SK-N-MC (cell line): Measurements from ENCODE around the gene TPM1.

Experiments
- DNase-seq: peaks from one replicate; pipeline ENCODE4 v3.0.0-alpha.2; 2011; ENCODE audit warnings: low read depth, low spot score
- H3K27ac ChIP-seq: fragments of 200-600 bp; sonication (generic); 2 replicates; pipeline ENCODE4 v1.5.1; 2016; ENCODE audit warnings: mixed run types
- H3K36me3 ChIP-seq: fragments of 200-600 bp; sonication (generic); 2 replicates; pipeline ENCODE4 v1.6.1; 2017; ENCODE audit warnings: antibody characterized with exemption, low read length, mixed read lengths; ENCODE audit not compliant: insufficient read depth
- H3K4me3 ChIP-seq: fragments of 200-600 bp; sonication (generic); 2 replicates; pipeline ENCODE4 v1.5.1; 2016
- H3K9ac ChIP-seq: fragments of 200-600 bp; sonication (generic); 2 replicates; pipeline ENCODE4 v1.8.0; 2017; ENCODE audit warnings: mixed run types, mixed read lengths; ENCODE audit not compliant: insufficient read length
- H3K9me3 ChIP-seq: fragments of 200-600 bp; sonication (generic); 2 replicates; pipeline ENCODE4 v1.6.1; 2017; ENCODE audit warnings: low read depth, mild to moderate bottlenecking, antibody characterized with exemption, low read length, moderate library complexity, mixed read lengths
- EZH2 ChIP-seq: fragments of 200-600 bp; sonication (generic); IDR thresholded peaks from one replicate; pipeline ENCODE4 v1.6.1; 2017; ENCODE audit warnings: antibody characterized with exemption
- FOXP2 ChIP-seq: optimal IDR thresholded peaks from 2 replicates; pipeline ENCODE3; 2011; ENCODE audit warnings: mild to moderate bottlenecking, moderate library complexity; ENCODE audit not compliant: insufficient read depth; ENCODE audit errors: extremely low read length, control extremely low read depth
- POLR2AphosphoS5 ChIP-seq: IDR thresholded peaks from 2 replicates; pipeline ENCODE4 v1.6.1; 2012; ENCODE audit warnings: mild to moderate bottlenecking, low read depth, low read length, borderline replicate concordance

The TPM1 gene

DNA sequence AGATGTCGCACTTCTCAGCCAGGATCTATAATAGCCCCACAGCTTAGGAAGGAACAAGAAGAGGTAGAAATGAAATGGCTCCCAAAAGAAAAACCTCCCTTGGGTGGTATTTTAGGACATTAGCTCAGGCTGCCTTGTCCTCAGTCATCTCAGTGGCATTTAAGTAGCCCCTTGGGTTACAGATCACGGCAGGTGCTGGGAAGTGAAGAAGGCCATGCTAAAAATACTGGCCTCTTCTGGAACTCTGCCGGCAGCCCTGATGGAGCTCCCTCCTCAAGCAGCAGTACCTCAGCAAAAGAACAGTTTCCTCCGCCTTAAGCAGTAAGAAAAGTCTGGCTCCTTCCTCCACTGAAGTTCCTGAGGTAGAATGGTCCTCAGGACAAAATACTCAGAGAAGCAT, 7.3 kb upstream of the TPM1 start:
- Histone ChIP-seq H3K36me3 (no peaks in the 10 kb centered on the region), H3K9me3 (no peaks in the 10 kb centered on the region), H3K27ac (no peak overlapping the region), H3K4me3 (no peak overlapping the region), H3K9ac (no peak overlapping the region)
- no peak for DNase-seq
- no peak for TF ChIP-seq POLR2AphosphoS5
- TF ChIP-seq EZH2: no peak
- no peak for TF ChIP-seq FOXP2

DNA sequence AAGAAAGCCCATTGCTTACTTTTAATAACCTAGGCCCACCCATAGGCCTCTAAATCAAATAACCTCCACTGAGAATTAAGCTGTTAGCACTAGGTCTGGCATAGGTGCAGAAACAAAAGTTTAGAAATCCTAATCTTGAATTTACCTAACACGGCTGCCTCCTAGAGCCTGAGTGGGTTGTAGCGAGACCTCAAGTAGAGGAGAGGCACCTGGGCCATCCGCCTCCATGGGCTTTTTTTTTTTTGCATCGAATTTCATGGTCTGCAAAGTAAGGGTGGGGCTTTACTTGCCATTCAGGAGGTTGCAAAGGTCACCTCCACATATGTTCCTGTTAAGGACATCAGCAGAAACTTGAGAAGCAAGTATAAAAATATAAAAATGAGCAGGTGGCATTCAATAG, 6.6 kb upstream of the TPM1 start:
- Histone ChIP-seq H3K36me3 (no peaks in the 10 kb centered on the region), H3K27ac (no peak overlapping the region), H3K9ac (no peak overlapping the region), H3K9me3 (no peaks in the 10 kb centered on the region), H3K4me3 (no peak overlapping the region)
- DNase-seq: no peak
- TF ChIP-seq FOXP2: no peak
- TF ChIP-seq POLR2AphosphoS5: no peak
- TF ChIP-seq EZH2: no peak

DNA sequence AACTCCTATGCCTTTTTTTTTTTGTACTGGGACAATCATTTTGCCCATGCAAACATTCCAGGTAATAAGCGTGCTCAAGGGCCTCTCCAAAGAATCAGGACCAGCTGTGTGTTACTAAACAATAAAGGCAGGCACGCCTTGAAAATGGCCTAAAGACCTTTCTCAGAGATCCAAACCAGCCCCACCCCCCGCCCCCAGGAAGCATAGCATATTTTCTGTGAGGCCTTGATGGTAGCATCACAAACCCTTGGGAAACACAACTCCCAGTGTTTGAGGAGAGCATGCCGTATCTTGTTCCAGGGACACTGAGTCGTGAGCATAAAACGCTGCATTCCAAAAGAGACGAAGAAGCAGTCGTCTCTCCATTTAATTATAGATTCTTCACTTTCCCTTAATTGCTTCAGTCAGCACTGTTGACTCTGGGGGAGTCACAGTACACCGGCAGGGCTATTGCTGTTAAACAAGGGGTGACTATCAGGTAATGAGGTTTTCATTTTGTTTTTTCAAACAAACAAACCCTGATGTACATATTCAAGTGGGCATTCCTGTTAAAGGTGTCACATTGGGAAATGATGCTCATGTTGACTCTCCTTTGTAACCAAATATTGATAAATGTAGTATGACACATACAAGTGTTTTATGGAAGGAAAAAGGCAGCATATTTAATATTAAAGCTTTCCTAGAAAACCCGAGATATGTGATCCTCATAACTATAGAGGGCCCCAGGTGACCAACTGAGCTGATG, 4.4 kb upstream of the TPM1 start:
- Histone ChIP-seq H3K27ac (no peak overlapping the region), H3K36me3 (no peaks in the 10 kb centered on the region), H3K9me3 (no peaks in the 10 kb centered on the region), H3K4me3 (no peak overlapping the region), H3K9ac (no peak overlapping the region)
- DNase-seq: no peak
- TF ChIP-seq FOXP2: no peak
- TF ChIP-seq POLR2AphosphoS5: no peak
- TF ChIP-seq EZH2: no peak

DNA sequence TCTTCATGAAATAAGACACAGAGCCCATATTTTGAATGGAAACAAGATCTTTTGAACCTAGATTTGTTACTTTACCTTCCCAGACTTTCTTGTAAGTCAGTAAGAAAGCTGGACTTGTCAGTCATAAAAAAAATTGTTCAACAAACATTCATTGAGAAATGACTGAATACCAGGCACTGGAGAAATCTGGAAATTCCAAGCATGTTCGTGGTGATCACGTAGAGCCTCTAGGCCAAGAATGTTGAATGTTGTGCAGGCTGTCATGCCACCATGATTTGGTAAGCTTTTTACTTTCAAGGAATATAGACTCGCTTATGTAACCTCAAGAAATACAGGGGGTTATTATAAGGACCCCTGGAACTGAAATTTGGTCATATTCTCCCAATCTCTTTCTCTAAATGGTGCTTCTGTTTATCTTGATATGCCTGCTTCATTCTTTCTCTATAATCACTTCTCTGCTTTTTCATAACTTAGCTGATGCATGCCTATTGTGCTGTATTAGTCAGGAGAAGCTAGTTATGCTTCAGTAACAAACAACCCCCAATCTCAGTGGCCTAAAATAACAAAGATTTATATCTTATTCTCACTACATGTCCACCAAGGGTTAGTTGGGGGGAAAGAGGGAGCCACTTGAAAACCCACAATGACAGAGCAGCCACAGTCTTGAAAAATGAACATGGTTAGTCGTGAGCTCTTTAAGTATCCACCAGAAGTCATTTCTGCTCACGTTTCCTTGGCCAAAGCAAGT, 3.4 kb upstream of the TPM1 start:
- H3K27ac ChIP-seq: no peak overlapping the region

DNA sequence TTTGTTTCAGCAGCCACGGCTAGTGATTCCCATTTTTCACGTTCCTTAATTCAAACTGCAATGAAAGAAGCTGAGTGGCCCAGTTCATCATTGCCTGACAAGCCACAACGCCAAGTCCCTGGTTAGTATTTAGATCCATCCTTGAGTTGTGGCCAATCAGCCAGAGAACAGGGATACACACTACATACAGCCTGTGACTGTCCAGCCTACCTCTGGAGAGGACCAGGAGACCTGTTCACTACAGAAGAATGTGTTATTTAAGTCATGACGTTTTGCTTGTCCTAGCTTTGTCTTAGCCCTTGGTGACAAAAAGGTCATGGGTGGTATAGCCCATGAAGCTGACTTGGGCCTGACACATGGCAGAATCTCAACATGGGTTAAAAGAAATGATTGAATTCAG, 2.7 kb upstream of the TPM1 start:
- TF ChIP-seq POLR2AphosphoS5 (no peak), FOXP2 (no peak), EZH2 (no peak)
- Histone ChIP-seq H3K9ac (no peak overlapping the region), H3K36me3 (no peaks in the 10 kb centered on the region), H3K9me3 (no peaks in the 10 kb centered on the region), H3K27ac (no peak overlapping the region), H3K4me3 (no peak overlapping the region)
- DNase-seq: no peak

More for the DNA sequence above, 3.4 kb upstream of the TPM1 start:
- Histone ChIP-seq H3K36me3 (no peaks in the 10 kb centered on the region), H3K9ac (no peak overlapping the region), H3K9me3 (no peaks in the 10 kb centered on the region), H3K4me3 (no peak overlapping the region)
- no peak for DNase-seq
- no peak for TF ChIP-seq POLR2AphosphoS5
- no peak for TF ChIP-seq FOXP2
- TF ChIP-seq EZH2: no peak

DNA sequence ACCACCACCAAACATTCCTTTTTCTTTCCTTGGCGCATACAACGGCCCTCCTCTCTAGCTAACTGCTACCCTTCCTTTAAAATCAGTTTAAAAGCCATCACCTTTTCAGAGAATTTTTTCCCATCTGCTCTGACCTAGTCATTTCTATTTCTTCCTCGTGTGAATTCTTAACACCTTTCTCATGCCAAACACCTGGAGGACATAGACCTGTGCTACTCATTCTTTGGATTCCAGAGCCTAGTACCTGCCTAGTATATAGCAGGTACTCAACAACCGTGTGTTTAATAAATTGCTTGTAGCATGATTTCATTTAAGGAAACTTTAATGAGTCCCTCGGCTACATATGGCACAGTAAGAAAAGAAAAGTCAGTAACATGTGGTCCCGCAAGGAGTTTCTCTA, 2.0 kb upstream of the TPM1 start:
- Histone ChIP-seq H3K9me3 (no peaks in the 10 kb centered on the region), H3K27ac (no peak overlapping the region), H3K9ac (no peak overlapping the region), H3K36me3 (no peaks in the 10 kb centered on the region), H3K4me3 (no peak overlapping the region)
- TF ChIP-seq POLR2AphosphoS5 (no peak), FOXP2 (no peak), EZH2 (no peak)
- DNase-seq: no peak

DNA sequence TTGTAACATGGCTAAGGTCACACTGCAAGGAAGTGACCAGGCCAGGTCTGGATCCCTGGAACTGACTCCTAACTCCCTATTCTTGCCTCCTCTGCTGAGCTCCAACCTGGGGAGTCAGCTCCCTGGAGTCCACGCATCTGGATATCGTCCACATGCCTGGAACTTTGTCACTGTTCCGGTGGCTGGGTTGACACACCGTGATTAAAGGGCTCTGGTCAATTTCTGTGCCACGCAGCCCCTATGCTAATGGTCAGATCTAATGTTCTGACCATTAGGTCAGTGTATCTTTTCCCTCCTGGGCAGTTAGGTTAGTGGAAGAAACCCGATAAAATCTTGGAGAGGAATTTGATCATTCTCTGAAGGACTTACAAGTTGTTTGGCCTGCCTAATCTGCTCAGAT, 1.6 kb upstream of the TPM1 start:
- no peak for TF ChIP-seq FOXP2
- TF ChIP-seq EZH2: no peak
- no peak for TF ChIP-seq POLR2AphosphoS5
- no peak overlapping the region for H3K9ac ChIP-seq
- no peaks in the 10 kb centered on the region for H3K9me3 ChIP-seq
- no peak overlapping the region for H3K4me3 ChIP-seq
- no peak for DNase-seq
- H3K27ac ChIP-seq: no peak overlapping the region
- no peaks in the 10 kb centered on the region for H3K36me3 ChIP-seq

DNA sequence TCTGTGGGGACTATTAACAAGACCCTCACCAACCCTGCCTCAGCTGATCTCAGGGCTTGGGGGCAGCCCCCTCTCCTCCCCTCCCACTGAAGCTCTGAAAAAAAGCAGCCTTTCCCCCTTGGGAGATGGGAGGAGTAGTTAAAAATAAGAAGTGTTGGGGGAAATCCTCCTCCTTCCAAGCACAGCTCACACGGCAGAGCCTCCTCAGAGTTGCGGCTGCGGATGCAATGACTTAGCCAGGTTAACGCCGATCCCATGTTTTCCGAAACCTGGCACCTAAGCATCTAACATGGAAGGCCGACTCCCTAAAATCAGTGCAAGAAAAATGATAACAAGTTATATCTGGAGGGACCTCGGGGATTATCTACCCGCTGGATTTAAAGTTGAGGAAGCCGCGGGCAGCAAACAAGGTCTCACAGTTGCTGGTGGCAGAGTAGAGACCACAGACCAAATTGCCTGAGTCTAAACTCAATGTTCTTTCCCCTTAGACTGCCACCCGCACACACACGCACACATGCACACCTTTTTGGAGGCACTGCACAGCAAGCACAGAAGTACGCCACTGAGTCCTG, 1.1 kb upstream of the TPM1 start:
- TF ChIP-seq POLR2AphosphoS5 (no peak), EZH2 (no peak), FOXP2 (no peak)
- Histone ChIP-seq H3K36me3 (no peaks in the 10 kb centered on the region), H3K9me3 (no peaks in the 10 kb centered on the region), H3K9ac (no peak overlapping the region), H3K4me3 (no peak overlapping the region), H3K27ac (no peak overlapping the region)
- DNase-seq: no peak
